ENCODE measurements around the gene NPSR1.

GRCh38 chr7:34664755-34665154 lies 6.7 kb downstream of the NPSR1 start:
- TF ChIP-seq CTCF (IDR thresholded peaks at IDR 0.05) (no peak), POLR2A (IDR thresholded peaks at IDR 0.05) (no peak)

Data from sigmoid colon (tissue), 3 donors.